Liver (tissue), 9 donors: ENCODE measurements around the gene SLX4. TPM values are rescaled to one million over a fixed set of nuclear protein-coding genes. Genes with fewer than 3 reads are reported as not detected.
A peak's percentile ranks its signal among the peaks of the same experiment; 100 is the strongest.

Experiments used
- DNase-seq: peaks from one replicate; pipeline ENCODE4 v3.0.0-alpha.2; 2017; ENCODE audit warnings: low spot score
- H3K27ac ChIP-seq, 2 donors: one replicate each; pipeline ENCODE4 v1.7.0; 2013; ENCODE audit warnings: inconsistent platforms in 2 of 2, low read length in 2 of 2, control low read depth in 1 of 2, low read depth in 1 of 2, mild to moderate bottlenecking in 1 of 2
- H3K27me3 ChIP-seq, 4 donors: one replicate each; pipeline versions ENCODE4 v1.6.1 to v1.7.0; 2013; ENCODE audit warnings: low read length in 3 of 4, inconsistent platforms in 1 of 4, mild to moderate bottlenecking in 1 of 4, moderate library complexity in 1 of 4; ENCODE audit not compliant: control insufficient read depth in 4 of 4, insufficient read depth in 4 of 4
- H3K36me3 ChIP-seq, 4 donors: one replicate each; pipeline versions ENCODE4 v1.6.1 to v1.7.0; 2013; ENCODE audit warnings: low read length in 3 of 4, mild to moderate bottlenecking in 3 of 4, low read depth in 1 of 4, moderate library complexity in 1 of 4; ENCODE audit not compliant: control insufficient read depth in 4 of 4, insufficient read depth in 3 of 4
- H3K4me1 ChIP-seq, 4 donors: one replicate each; pipeline versions ENCODE4 v1.6.1 to v1.7.0; 2013; ENCODE audit warnings: low read length in 3 of 4, mild to moderate bottlenecking in 3 of 4, moderate library complexity in 1 of 4; ENCODE audit not compliant: control insufficient read depth in 4 of 4, insufficient read depth in 4 of 4
- H3K4me3 ChIP-seq, 3 donors: one replicate each; pipeline versions ENCODE4 v1.6.1 to v1.7.0; 2013; ENCODE audit warnings: low read length in 3 of 3, control low read depth in 1 of 3, low read depth in 1 of 3, mild to moderate bottlenecking in 1 of 3
- H3K9ac ChIP-seq, 2 donors: one replicate each; pipeline ENCODE4 v1.7.0; 2013; ENCODE audit warnings: low read length in 2 of 2, mild to moderate bottlenecking in 2 of 2, moderate library complexity in 2 of 2, control low read depth in 1 of 2, low read depth in 1 of 2
- H3K9me3 ChIP-seq, 4 donors: one replicate each; pipeline versions ENCODE4 v1.6.1 to v1.7.0; 2013; ENCODE audit warnings: low read length in 3 of 4; ENCODE audit not compliant: control insufficient read depth in 4 of 4
- FOXA1 ChIP-seq: IDR thresholded peaks from 2 replicates; pipeline ENCODE4 v1.6.1; 2016; ENCODE audit warnings: antibody characterized with exemption
- GABPA ChIP-seq, 2 donors: IDR thresholded peaks in 1 of 2; conservative IDR thresholded peaks in 1 of 2; 2 replicates each; pipeline ENCODE4 v1.6.1; 2016; ENCODE audit warnings: antibody characterized with exemption in 2 of 2, mild to moderate bottlenecking in 1 of 2, moderate library complexity in 1 of 2
- HNF4A ChIP-seq, 2 donors: conservative IDR thresholded peaks; 2 replicates each; pipeline ENCODE4 v1.6.1; 2016; ENCODE audit warnings: antibody characterized with exemption in 2 of 2, mild to moderate bottlenecking in 2 of 2
- HNF4G ChIP-seq: IDR thresholded peaks from 2 replicates; pipeline ENCODE4 v1.6.1; 2016; ENCODE audit warnings: antibody characterized with exemption
- JUND ChIP-seq, 2 donors: IDR thresholded peaks; 2 replicates each; pipeline ENCODE4 v1.6.1; 2016; ENCODE audit warnings: antibody characterized with exemption in 2 of 2
- RAD21 ChIP-seq, 2 donors: IDR thresholded peaks; 2 replicates each; pipeline ENCODE4 v1.6.1; 2016; ENCODE audit warnings: antibody characterized with exemption in 2 of 2, mild to moderate bottlenecking in 2 of 2
- RXRA ChIP-seq, 2 donors: IDR thresholded peaks; 2 replicates each; pipeline ENCODE4 v1.6.1; 2017 to 2018; ENCODE audit warnings: antibody characterized with exemption in 2 of 2, mild to moderate bottlenecking in 1 of 2
- TAF1 ChIP-seq: conservative IDR thresholded peaks from 2 replicates; pipeline ENCODE4 v1.6.1; 2016; ENCODE audit warnings: antibody characterized with exemption, mild to moderate bottlenecking
- YY1 ChIP-seq: IDR thresholded peaks from 2 replicates; pipeline ENCODE4 v1.6.1; 2016; ENCODE audit warnings: antibody characterized with exemption, mild to moderate bottlenecking
- ZBTB33 ChIP-seq: IDR thresholded peaks from 2 replicates; pipeline ENCODE4 v1.6.1; 2016; ENCODE audit warnings: antibody characterized with exemption
- WGBS: extraction: QIAGEN DNeasy Blood & Tissue Kit; methylation state at CpG from one replicate; pipeline ENCODE4 v1.1.7; 2013; 5-methylcytosine and 5-hydroxymethylcytosine counted together
- polyA plus RNA-seq, 2 donors: library from polyadenylated mRNA; stranded (reverse) in 1 of 2; unstranded in 1 of 2; fragments of 200-250 nt in 1 of 2; fragments of >200 nt in 1 of 2; fragmentation: Nextera tagmentation in 1 of 2; extraction: Ambion mirVana in 1 of 2; gene quantifications; one replicate each; pipeline versions ENCODE4 v1.2.1 to v1.2.3, GENCODE V29; 2013 to 2015
- total RNA-seq, 2 donors: library from RNA; depleted of rRNA; stranded (reverse); fragments of >200 nt; gene quantifications; one replicate each; pipeline ENCODE4 v1.2.3, GENCODE V29; 2014
- TF ChIP-seq, protein P1 (sequence below): IDR thresholded peaks from 2 replicates; pipeline ENCODE4 v1.6.1; 2016; ENCODE audit warnings: antibody characterized with exemption, mild to moderate bottlenecking
- TF ChIP-seq, protein P2 (sequence below): fragments of 150-350 bp; IDR thresholded peaks from 2 replicates; pipeline ENCODE4 v1.5.1; 2017; ENCODE audit warnings: improper control_type of control experiment, low read depth, low read length; ENCODE audit not compliant: missing input control
- TF ChIP-seq, protein P3 (sequence below): IDR thresholded peaks from 2 replicates; pipeline ENCODE4 v1.6.1; 2016; ENCODE audit warnings: antibody characterized with exemption
- donor health status: healthy.
- donor health status: healthy.
- donor health status: healthy.
- donor health status: healthy.
- donor health status: healthy.

Gene SLX4
- total and polyA plus RNA-seq, 4 donors = 0.32 to 4.9 (median 1.3) TPM

- H3K4me1 ChIP-seq = peaks cover 2 to 16% (median 10%) of the 10 kb centered on the region in 4 donors
- peaks cover 2 to 21% (median 7%) of the 10 kb centered on the region in 4 donors for H3K36me3 ChIP-seq
- no peaks in the 10 kb centered on the region for H3K9me3 ChIP-seq
- no peaks in the 10 kb centered on the region for H3K27me3 ChIP-seq
- DNase-seq = no peak
- H3K9ac ChIP-seq = no peak overlapping the region
- WGBS = 45% methylated on average over 4 of the region's 4 CpGs
- H3K4me3 ChIP-seq = no peak overlapping the region
- peak; percentile 41 for TF ChIP-seq YY1
- TF ChIP-seq FOXA1 = no peak
- TF ChIP-seq, protein P1, sequence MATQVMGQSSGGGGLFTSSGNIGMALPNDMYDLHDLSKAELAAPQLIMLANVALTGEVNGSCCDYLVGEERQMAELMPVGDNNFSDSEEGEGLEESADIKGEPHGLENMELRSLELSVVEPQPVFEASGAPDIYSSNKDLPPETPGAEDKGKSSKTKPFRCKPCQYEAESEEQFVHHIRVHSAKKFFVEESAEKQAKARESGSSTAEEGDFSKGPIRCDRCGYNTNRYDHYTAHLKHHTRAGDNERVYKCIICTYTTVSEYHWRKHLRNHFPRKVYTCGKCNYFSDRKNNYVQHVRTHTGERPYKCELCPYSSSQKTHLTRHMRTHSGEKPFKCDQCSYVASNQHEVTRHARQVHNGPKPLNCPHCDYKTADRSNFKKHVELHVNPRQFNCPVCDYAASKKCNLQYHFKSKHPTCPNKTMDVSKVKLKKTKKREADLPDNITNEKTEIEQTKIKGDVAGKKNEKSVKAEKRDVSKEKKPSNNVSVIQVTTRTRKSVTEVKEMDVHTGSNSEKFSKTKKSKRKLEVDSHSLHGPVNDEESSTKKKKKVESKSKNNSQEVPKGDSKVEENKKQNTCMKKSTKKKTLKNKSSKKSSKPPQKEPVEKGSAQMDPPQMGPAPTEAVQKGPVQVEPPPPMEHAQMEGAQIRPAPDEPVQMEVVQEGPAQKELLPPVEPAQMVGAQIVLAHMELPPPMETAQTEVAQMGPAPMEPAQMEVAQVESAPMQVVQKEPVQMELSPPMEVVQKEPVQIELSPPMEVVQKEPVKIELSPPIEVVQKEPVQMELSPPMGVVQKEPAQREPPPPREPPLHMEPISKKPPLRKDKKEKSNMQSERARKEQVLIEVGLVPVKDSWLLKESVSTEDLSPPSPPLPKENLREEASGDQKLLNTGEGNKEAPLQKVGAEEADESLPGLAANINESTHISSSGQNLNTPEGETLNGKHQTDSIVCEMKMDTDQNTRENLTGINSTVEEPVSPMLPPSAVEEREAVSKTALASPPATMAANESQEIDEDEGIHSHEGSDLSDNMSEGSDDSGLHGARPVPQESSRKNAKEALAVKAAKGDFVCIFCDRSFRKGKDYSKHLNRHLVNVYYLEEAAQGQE = no peak
- no peak for TF ChIP-seq ZBTB33
- no peak for TF ChIP-seq GABPA (IDR thresholded peaks at IDR 0.05 in 1 of 2, conservative IDR thresholded peaks at IDR 0.05 in 1 of 2)
- peak; percentile 36 to 56 for TF ChIP-seq RXRA (IDR thresholded peaks at IDR 0.05)
- TF ChIP-seq, protein P2, sequence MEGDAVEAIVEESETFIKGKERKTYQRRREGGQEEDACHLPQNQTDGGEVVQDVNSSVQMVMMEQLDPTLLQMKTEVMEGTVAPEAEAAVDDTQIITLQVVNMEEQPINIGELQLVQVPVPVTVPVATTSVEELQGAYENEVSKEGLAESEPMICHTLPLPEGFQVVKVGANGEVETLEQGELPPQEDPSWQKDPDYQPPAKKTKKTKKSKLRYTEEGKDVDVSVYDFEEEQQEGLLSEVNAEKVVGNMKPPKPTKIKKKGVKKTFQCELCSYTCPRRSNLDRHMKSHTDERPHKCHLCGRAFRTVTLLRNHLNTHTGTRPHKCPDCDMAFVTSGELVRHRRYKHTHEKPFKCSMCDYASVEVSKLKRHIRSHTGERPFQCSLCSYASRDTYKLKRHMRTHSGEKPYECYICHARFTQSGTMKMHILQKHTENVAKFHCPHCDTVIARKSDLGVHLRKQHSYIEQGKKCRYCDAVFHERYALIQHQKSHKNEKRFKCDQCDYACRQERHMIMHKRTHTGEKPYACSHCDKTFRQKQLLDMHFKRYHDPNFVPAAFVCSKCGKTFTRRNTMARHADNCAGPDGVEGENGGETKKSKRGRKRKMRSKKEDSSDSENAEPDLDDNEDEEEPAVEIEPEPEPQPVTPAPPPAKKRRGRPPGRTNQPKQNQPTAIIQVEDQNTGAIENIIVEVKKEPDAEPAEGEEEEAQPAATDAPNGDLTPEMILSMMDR = no peak
- no peak for TF ChIP-seq RAD21 (IDR thresholded peaks at IDR 0.05)
- peak in 1 of 2 donors; percentile 7 for TF ChIP-seq HNF4A (conservative IDR thresholded peaks at IDR 0.05)
- H3K27ac ChIP-seq = no peak overlapping the region
These were observed 74.6 kb downstream of the SLX4 start for GRCh38 chr16:3536851-3537250.

DNA sequence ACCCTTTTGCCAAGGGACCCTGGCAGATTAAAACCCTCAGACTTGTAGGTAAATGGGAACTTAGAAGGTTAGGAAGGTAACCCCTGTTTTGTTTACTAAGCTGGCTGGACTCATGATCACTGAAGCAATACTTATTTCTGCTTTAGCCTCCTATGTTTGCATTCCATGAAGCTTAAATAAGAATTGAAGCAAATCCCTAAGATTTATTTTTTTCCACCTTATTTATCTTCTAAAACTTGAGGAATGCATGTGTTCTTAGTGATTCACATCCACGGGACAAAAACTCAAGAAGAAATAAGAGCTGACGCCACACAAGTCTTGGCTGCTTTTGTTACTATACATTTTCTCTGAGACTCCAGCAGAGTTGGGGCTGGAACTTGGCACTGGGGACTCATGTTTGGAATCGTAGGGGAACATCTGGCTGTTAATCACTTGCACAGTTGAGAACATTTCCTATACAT is 75.1 kb downstream of the SLX4 start:
- H3K9me3 ChIP-seq = no peaks in the 10 kb centered on the region
- H3K4me1 ChIP-seq = peaks cover 2 to 16% (median 10%) of the 10 kb centered on the region in 4 donors
- TF ChIP-seq HNF4A (conservative IDR thresholded peaks at IDR 0.05) (peak in 1 of 2 donors; percentile 18), HNF4G (no peak)
- no peak for DNase-seq
- no peak overlapping the region for H3K9ac ChIP-seq
- H3K27ac ChIP-seq = no peak overlapping the region
- H3K4me3 ChIP-seq = no peak overlapping the region
- peaks cover 2 to 21% (median 7%) of the 10 kb centered on the region in 4 donors for H3K36me3 ChIP-seq
- WGBS = 65% methylated on average over 3 of the region's 3 CpGs
- H3K27me3 ChIP-seq = no peaks in the 10 kb centered on the region

GRCh38 chr16:3534126-3534525 is 77.3 kb downstream of the SLX4 start:
- H3K4me1 ChIP-seq = peaks cover 2 to 16% (median 10%) of the 10 kb centered on the region in 4 donors
- H3K4me3 ChIP-seq = no peak overlapping the region
- H3K9me3 ChIP-seq = no peaks in the 10 kb centered on the region
- no peak for DNase-seq
- H3K27me3 ChIP-seq = no peaks in the 10 kb centered on the region
- H3K9ac ChIP-seq = no peak overlapping the region
- H3K36me3 ChIP-seq = peaks cover 2 to 28% (median 11%) of the 10 kb centered on the region in 4 donors
- 97% methylated on average over 10 of the region's 10 CpGs for WGBS
- H3K27ac ChIP-seq = no peak overlapping the region
- TF ChIP-seq YY1 (no peak), GABPA (IDR thresholded peaks at IDR 0.05 in 1 of 2, conservative IDR thresholded peaks at IDR 0.05 in 1 of 2) (no peak), HNF4A (conservative IDR thresholded peaks at IDR 0.05) (no peak), RAD21 (IDR thresholded peaks at IDR 0.05) (no peak), FOXA1 (no peak), TAF1 (no peak), RXRA (IDR thresholded peaks at IDR 0.05) (no peak), JUND (IDR thresholded peaks at IDR 0.05) (no peak)
- TF ChIP-seq, protein P3, sequence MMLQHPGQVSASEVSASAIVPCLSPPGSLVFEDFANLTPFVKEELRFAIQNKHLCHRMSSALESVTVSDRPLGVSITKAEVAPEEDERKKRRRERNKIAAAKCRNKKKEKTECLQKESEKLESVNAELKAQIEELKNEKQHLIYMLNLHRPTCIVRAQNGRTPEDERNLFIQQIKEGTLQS = no peak
- TF ChIP-seq, protein P1 = no peak
